ENCODE measurements around the gene RASSF8. TPM values are rescaled to one million over a fixed set of nuclear protein-coding genes. Genes with fewer than 3 reads are reported as not detected.

Gene RASSF8
- total RNA-seq, 1 experiment from 2014 or later: 9.2 TPM

DNA sequence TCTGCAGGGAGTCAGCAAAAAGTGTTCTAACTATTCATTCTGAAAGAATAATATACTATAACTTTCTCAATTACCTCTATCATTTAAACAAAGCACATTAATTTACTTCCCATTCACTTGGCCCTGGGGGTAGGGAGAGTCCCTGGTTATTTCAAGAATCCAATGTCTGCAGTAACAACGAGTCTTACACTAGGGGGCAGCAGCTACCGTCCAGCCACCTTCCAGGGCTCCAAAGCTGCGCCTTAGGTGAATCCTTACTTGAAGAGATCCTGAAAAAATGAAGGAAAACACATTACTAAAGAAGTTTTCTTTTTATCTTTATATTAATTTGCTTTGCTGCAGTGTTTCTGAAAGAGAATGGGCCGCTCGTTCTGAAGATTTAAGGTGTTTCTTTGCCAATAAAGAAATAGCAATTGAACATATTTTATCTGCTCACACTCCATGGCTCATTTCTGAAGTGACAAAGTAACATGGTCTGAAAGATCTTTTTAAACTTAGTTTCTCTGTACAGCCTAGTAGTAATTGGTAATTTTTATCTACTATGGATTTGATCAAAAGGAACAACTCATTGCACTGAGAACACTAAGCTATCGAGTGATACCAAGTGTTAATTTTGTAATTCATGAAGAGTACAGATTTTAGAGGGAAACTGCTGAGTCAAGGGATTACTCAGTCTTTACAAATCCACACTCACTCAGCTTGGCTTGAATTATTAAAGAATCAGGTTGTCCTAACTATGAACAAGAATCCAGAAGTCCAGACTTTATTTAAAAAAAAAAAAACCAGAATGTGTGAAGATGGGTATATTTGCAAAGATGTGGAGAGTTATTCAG lies 138.8 kb downstream of the RASSF8 start:
- DNase-seq (ENCODE audit: low read depth, low spot score) (peak; percentile 53), ATAC-seq (peak; percentile 99)
- Histone ChIP-seq H3K4me1 (ENCODE audit: control insufficient read depth in 1 of 2, insufficient read depth in 2 of 2, low read length in 2 of 2) (peaks cover 9 to 12% of the 10 kb centered on the region in 2 experiments; a peak in 3 of 4 replicates), H4K20me1 (ENCODE audit: insufficient read depth) (no peaks in the 10 kb centered on the region), H3K27ac (ENCODE audit: low read depth, low read length) (no peak overlapping the region), H3K4me2 (ENCODE audit: low read length) (no peak overlapping the region), H3K79me2 (ENCODE audit: insufficient read depth, low read length) (no peaks in the 10 kb centered on the region), H3K9me3 (ENCODE audit: control insufficient read depth in 1 of 2, insufficient read depth in 1 of 2, low read depth in 1 of 2, low read length in 2 of 2) (no peaks in the 10 kb centered on the region), H3K27me3 (ENCODE audit: insufficient read depth, low read length) (no peaks in the 10 kb centered on the region), H2AFZ (ENCODE audit: low read depth, low read length, poor library complexity, severe bottlenecking) (peak overlapping the region; percentile 70), H3K9ac (ENCODE audit: low read length) (no peak overlapping the region), H3K9me2 (ENCODE audit: insufficient read depth) (no peaks in the 10 kb centered on the region), H3K36me3 (ENCODE audit: control insufficient read depth in 1 of 2, insufficient read depth in 2 of 2, low read length in 2 of 2) (no peaks in the 10 kb centered on the region), H3K4me3 (replicated peaks in 1 of 2; ENCODE audit: low read depth in 1 of 2, low read length in 2 of 2) (no peak overlapping the region)
- ChIA-PET POLR2A (no interaction called here), RAD21 (ENCODE audit: low non-redundant PET in 1 of 2, low total read pairs in 2 of 2, uncharacterized antibody in 2 of 2, unreplicated experiment in 2 of 2) (no interaction called here), CTCF (interaction anchor here (0.8 to 2.4 kb wide), 5 partner anchors 16 to 604 kb away, joined by 5 to 15 read pairs (median 6); no protein-coding TSS in a partner anchor)
- intact Hi-C loops (cut with micrococcal nuclease): loop anchor here (1.0 to 2.0 kb wide), 5 partner anchors 306 to 604 kb away; no protein-coding TSS in a partner anchor
- TF ChIP-seq POLR2AphosphoS5 (IDR thresholded peaks at IDR 0.05; ENCODE audit: low read depth, low read length) (no peak), EZH2 (IDR thresholded peaks at IDR 0.05) (no peak), TCF7L2 (IDR thresholded peaks at IDR 0.05; ENCODE audit: borderline replicate concordance, extremely low read depth, insufficient read depth, insufficient read length) (no peak), EGR1 (IDR thresholded peaks at IDR 0.05; ENCODE audit: low read depth) (no peak), FOSL1 (IDR thresholded peaks at IDR 0.05; ENCODE audit: low read depth) (no peak), ELF1 (IDR thresholded peaks at IDR 0.05; ENCODE audit: borderline replicate concordance, low read depth) (no peak), ZFX (IDR thresholded peaks at IDR 0.05) (no peak), POLR2A (IDR thresholded peaks at IDR 0.05; ENCODE audit: borderline replicate concordance, extremely low read depth, insufficient read depth, insufficient read length) (no peak), EZH2phosphoT487 (IDR thresholded peaks at IDR 0.05; ENCODE audit: borderline replicate concordance) (no peak), SRF (IDR thresholded peaks at IDR 0.05; ENCODE audit: low read depth) (no peak), ZNF274 (IDR thresholded peaks at IDR 0.05; ENCODE audit: low read depth, low read length) (no peak), RAD21 (IDR thresholded peaks at IDR 0.05; ENCODE audit: low read depth) (peak; percentile 92)
- TF ChIP-seq, protein P1, sequence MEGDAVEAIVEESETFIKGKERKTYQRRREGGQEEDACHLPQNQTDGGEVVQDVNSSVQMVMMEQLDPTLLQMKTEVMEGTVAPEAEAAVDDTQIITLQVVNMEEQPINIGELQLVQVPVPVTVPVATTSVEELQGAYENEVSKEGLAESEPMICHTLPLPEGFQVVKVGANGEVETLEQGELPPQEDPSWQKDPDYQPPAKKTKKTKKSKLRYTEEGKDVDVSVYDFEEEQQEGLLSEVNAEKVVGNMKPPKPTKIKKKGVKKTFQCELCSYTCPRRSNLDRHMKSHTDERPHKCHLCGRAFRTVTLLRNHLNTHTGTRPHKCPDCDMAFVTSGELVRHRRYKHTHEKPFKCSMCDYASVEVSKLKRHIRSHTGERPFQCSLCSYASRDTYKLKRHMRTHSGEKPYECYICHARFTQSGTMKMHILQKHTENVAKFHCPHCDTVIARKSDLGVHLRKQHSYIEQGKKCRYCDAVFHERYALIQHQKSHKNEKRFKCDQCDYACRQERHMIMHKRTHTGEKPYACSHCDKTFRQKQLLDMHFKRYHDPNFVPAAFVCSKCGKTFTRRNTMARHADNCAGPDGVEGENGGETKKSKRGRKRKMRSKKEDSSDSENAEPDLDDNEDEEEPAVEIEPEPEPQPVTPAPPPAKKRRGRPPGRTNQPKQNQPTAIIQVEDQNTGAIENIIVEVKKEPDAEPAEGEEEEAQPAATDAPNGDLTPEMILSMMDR (IDR thresholded peaks at IDR 0.05 in 2 of 3, conservative IDR thresholded peaks at IDR 0.05 in 1 of 3; ENCODE audit: borderline replicate concordance in 1 of 3, insufficient read depth in 1 of 3, low read depth in 2 of 3, low read length in 2 of 3): peak; percentile 79 to 94 (median 87)
- TF ChIP-seq, protein P2, sequence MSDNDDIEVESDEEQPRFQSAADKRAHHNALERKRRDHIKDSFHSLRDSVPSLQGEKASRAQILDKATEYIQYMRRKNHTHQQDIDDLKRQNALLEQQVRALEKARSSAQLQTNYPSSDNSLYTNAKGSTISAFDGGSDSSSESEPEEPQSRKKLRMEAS (IDR thresholded peaks at IDR 0.05): 0 out of 2 replicates have a peak, but pooled peaks have one; percentile 16
- TF ChIP-seq, protein P3, sequence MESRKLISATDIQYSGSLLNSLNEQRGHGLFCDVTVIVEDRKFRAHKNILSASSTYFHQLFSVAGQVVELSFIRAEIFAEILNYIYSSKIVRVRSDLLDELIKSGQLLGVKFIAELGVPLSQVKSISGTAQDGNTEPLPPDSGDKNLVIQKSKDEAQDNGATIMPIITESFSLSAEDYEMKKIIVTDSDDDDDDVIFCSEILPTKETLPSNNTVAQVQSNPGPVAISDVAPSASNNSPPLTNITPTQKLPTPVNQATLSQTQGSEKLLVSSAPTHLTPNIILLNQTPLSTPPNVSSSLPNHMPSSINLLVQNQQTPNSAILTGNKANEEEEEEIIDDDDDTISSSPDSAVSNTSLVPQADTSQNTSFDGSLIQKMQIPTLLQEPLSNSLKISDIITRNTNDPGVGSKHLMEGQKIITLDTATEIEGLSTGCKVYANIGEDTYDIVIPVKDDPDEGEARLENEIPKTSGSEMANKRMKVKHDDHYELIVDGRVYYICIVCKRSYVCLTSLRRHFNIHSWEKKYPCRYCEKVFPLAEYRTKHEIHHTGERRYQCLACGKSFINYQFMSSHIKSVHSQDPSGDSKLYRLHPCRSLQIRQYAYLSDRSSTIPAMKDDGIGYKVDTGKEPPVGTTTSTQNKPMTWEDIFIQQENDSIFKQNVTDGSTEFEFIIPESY (IDR thresholded peaks at IDR 0.05; ENCODE audit: extremely low read depth, insufficient replicate concordance, low read length): no peak
- TF ChIP-seq, protein P4, sequence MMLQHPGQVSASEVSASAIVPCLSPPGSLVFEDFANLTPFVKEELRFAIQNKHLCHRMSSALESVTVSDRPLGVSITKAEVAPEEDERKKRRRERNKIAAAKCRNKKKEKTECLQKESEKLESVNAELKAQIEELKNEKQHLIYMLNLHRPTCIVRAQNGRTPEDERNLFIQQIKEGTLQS (IDR thresholded peaks at IDR 0.05): no peak
- TF ChIP-seq, protein P5, sequence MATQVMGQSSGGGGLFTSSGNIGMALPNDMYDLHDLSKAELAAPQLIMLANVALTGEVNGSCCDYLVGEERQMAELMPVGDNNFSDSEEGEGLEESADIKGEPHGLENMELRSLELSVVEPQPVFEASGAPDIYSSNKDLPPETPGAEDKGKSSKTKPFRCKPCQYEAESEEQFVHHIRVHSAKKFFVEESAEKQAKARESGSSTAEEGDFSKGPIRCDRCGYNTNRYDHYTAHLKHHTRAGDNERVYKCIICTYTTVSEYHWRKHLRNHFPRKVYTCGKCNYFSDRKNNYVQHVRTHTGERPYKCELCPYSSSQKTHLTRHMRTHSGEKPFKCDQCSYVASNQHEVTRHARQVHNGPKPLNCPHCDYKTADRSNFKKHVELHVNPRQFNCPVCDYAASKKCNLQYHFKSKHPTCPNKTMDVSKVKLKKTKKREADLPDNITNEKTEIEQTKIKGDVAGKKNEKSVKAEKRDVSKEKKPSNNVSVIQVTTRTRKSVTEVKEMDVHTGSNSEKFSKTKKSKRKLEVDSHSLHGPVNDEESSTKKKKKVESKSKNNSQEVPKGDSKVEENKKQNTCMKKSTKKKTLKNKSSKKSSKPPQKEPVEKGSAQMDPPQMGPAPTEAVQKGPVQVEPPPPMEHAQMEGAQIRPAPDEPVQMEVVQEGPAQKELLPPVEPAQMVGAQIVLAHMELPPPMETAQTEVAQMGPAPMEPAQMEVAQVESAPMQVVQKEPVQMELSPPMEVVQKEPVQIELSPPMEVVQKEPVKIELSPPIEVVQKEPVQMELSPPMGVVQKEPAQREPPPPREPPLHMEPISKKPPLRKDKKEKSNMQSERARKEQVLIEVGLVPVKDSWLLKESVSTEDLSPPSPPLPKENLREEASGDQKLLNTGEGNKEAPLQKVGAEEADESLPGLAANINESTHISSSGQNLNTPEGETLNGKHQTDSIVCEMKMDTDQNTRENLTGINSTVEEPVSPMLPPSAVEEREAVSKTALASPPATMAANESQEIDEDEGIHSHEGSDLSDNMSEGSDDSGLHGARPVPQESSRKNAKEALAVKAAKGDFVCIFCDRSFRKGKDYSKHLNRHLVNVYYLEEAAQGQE (IDR thresholded peaks at IDR 0.05; ENCODE audit: low read depth): no peak
- no TSS peak for BruUV-seq (replicated peaks)

All from HCT116 (cell line).